MM.1S (cell line): ENCODE data around the gene KCNQ1.

Experiments
- DNase-seq: peaks from one replicate; pipeline ENCODE4 v3.0.0-alpha.2; 2015
- H2AFZ ChIP-seq: fragments of 300-600 bp; sonication (generic); 2 replicates; pipeline ENCODE4 v1.6.0; 2016; ENCODE audit warnings: antibody characterized with exemption, low read length
- H3F3A ChIP-seq: fragments of 300-600 bp; sonication (generic); 2 replicates; pipeline ENCODE4 v1.6.1; 2016; ENCODE audit warnings: mild to moderate bottlenecking, antibody characterized with exemption, low read length, moderate library complexity, mixed read lengths; ENCODE audit not compliant: insufficient read depth
- H3K27ac ChIP-seq: fragments of 300-600 bp; sonication (generic); 2 replicates; pipeline ENCODE4 v1.5.1; 2016; ENCODE audit warnings: mild to moderate bottlenecking, low read length
- H3K27me3 ChIP-seq: fragments of 300-600 bp; sonication (generic); replicated peaks from 2 replicates; pipeline ENCODE4 v1.6.0; 2016; ENCODE audit warnings: low read length; ENCODE audit not compliant: insufficient read depth
- H3K36me3 ChIP-seq: fragments of 300-600 bp; sonication (generic); replicated peaks from 2 replicates; pipeline ENCODE4 v1.6.1; 2016; ENCODE audit warnings: mild to moderate bottlenecking, low read length, mixed read lengths; ENCODE audit not compliant: insufficient read depth
- H3K4me1 ChIP-seq: fragments of 300-600 bp; sonication (generic); 2 replicates; pipeline ENCODE4 v1.6.1; 2016; ENCODE audit warnings: low read length, mixed read lengths
- H3K4me2 ChIP-seq: fragments of 300-600 bp; sonication (generic); 2 replicates; pipeline ENCODE4 v1.6.0; 2016; ENCODE audit warnings: low read depth, low read length
- H3K4me3 ChIP-seq: fragments of 300-600 bp; sonication (generic); 2 replicates; pipeline ENCODE4 v1.5.1; 2016; ENCODE audit warnings: low read length, mixed read lengths
- H3K79me2 ChIP-seq: fragments of 300-600 bp; sonication (generic); 2 replicates; pipeline ENCODE4 v1.6.1; 2016; ENCODE audit warnings: mixed run types, low read length, mixed read lengths
- H3K9ac ChIP-seq: fragments of 300-600 bp; sonication (generic); 2 replicates; pipeline ENCODE4 v1.6.1; 2016; ENCODE audit warnings: low read length, mixed read lengths
- H3K9me2 ChIP-seq: fragments of 300-600 bp; sonication (generic); replicated peaks from 2 replicates; pipeline ENCODE4 v1.6.1; 2016; ENCODE audit warnings: mild to moderate bottlenecking, low read length, mixed read lengths; ENCODE audit not compliant: insufficient read depth
- H3K9me3 ChIP-seq: fragments of 300-600 bp; sonication (generic); replicated peaks from 2 replicates; pipeline ENCODE4 v1.6.1; 2016; ENCODE audit warnings: mild to moderate bottlenecking, low read length, mixed read lengths; ENCODE audit not compliant: insufficient read depth
- H4K20me1 ChIP-seq: fragments of 300-600 bp; sonication (generic); 2 replicates; pipeline ENCODE4 v1.6.1; 2016; ENCODE audit warnings: mild to moderate bottlenecking, low read length, moderate library complexity, mixed read lengths; ENCODE audit not compliant: insufficient read depth
- EZH2 ChIP-seq: fragments of 300-600 bp; sonication (generic); optimal IDR thresholded peaks from 2 replicates; pipeline ENCODE3; 2017; ENCODE audit warnings: low read depth, mild to moderate bottlenecking, antibody characterized with exemption, low read length, mixed read lengths
- EZH2phosphoT487 ChIP-seq: fragments of 300-600 bp; sonication (generic); IDR thresholded peaks from 2 replicates; pipeline ENCODE4 v1.6.1; 2018; ENCODE audit warnings: antibody characterized with exemption, low read length
- TF ChIP-seq, protein P1 (sequence below): fragments of 300-600 bp; sonication (generic); IDR thresholded peaks from 2 replicates; pipeline ENCODE4 v1.5.1; 2016; ENCODE audit warnings: antibody characterized with exemption, low read length, mixed read lengths

The KCNQ1 gene, protein sequence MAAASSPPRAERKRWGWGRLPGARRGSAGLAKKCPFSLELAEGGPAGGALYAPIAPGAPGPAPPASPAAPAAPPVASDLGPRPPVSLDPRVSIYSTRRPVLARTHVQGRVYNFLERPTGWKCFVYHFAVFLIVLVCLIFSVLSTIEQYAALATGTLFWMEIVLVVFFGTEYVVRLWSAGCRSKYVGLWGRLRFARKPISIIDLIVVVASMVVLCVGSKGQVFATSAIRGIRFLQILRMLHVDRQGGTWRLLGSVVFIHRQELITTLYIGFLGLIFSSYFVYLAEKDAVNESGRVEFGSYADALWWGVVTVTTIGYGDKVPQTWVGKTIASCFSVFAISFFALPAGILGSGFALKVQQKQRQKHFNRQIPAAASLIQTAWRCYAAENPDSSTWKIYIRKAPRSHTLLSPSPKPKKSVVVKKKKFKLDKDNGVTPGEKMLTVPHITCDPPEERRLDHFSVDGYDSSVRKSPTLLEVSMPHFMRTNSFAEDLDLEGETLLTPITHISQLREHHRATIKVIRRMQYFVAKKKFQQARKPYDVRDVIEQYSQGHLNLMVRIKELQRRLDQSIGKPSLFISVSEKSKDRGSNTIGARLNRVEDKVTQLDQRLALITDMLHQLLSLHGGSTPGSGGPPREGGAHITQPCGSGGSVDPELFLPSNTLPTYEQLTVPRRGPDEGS

DNA sequence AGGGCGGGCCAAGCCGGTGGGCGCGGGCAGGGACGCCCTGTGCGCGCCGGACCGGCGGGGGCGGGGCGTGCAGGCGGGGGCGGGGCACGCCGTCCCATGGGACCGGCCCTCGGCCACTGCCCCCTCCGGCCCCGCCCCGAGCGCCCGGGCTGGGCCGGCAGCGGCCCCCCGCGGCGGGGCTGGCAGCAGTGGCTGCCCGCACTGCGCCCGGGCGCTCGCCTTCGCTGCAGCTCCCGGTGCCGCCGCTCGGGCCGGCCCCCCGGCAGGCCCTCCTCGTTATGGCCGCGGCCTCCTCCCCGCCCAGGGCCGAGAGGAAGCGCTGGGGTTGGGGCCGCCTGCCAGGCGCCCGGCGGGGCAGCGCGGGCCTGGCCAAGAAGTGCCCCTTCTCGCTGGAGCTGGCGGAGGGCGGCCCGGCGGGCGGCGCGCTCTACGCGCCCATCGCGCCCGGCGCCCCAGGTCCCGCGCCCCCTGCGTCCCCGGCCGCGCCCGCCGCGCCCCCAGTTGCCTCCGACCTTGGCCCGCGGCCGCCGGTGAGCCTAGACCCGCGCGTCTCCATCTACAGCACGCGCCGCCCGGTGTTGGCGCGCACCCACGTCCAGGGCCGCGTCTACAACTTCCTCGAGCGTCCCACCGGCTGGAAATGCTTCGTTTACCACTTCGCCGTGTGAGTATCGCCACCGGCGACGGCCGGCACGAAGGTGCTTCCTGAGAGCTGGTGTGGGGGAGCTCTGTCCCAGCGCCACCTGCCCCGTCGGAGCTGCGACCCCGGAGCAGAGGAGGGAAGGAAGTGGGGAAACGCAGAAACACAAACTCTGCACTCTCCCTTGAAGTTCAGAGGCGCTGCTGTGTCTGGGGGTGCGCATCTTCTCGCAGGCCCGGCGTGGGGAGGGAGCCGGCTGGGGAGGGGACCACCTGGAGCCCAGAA is at the start of gene KCNQ1:
TSS of gene KCNQ1 (plus strand) at position 188 of the 925 bp plus-strand sequence. CDS start at position 279, 91 bp downstream.
- H3K9me3 ChIP-seq = no peaks in the 10 kb centered on the region
- H3F3A ChIP-seq = peaks cover 5% of the 10 kb centered on the region; the same call in 1 of the 2 replicates
- H3K79me2 ChIP-seq = peaks cover 49% of the 10 kb centered on the region
- H3K4me3 ChIP-seq = peak within 1 kb of the TSS; percentile 95
- peak; percentile 87 for DNase-seq
- no peak within 1 kb of the TSS for H3K27ac ChIP-seq
- H3K4me2 ChIP-seq = peak within 1 kb of the TSS; percentile 96
- peak within 1 kb of the TSS; percentile 64 for H3K9ac ChIP-seq
- H3K4me1 ChIP-seq = peaks cover 14% of the 10 kb centered on the region
- H2AFZ ChIP-seq = peak within 1 kb of the TSS; percentile 87
- H3K36me3 ChIP-seq = no peaks in the 10 kb centered on the region
- H4K20me1 ChIP-seq = no peaks in the 10 kb centered on the region
- no peaks in the 10 kb centered on the region for H3K9me2 ChIP-seq
- TF ChIP-seq EZH2 (no peak), EZH2phosphoT487 (no peak)
- TF ChIP-seq, protein P1, sequence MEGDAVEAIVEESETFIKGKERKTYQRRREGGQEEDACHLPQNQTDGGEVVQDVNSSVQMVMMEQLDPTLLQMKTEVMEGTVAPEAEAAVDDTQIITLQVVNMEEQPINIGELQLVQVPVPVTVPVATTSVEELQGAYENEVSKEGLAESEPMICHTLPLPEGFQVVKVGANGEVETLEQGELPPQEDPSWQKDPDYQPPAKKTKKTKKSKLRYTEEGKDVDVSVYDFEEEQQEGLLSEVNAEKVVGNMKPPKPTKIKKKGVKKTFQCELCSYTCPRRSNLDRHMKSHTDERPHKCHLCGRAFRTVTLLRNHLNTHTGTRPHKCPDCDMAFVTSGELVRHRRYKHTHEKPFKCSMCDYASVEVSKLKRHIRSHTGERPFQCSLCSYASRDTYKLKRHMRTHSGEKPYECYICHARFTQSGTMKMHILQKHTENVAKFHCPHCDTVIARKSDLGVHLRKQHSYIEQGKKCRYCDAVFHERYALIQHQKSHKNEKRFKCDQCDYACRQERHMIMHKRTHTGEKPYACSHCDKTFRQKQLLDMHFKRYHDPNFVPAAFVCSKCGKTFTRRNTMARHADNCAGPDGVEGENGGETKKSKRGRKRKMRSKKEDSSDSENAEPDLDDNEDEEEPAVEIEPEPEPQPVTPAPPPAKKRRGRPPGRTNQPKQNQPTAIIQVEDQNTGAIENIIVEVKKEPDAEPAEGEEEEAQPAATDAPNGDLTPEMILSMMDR = no peak
- H3K27me3 ChIP-seq = peaks cover 5% of the 10 kb centered on the region; the same call in 1 of the 2 replicates

DNA sequence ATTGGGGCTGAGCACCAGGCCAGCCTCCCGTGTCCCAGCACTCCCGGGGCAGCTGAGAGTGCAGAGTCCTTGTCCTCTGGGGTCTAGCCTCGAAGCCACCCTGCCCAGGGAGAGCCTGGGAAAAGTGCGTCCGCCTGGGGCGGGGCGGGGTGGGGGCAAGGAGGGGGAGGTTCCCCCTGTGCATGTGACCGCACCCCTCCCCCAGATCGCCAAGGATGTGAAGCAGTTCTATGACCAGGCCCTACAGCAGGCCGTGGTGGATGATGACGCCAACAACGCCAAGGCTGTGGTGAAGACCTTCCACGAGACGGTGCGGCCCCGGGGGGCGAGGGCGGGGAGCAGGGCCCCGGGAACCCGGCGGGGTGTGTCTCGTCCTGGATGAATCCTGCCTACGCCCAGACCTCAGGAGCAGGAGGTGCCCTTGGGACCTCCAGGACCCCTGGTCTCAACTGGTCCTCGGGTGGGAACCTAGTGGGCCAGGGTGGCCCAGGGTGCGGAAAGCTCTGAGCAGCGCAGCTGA is 49.5 kb upstream of the KCNQ1 start:
- H3K36me3 ChIP-seq = no peaks in the 10 kb centered on the region
- no peaks in the 10 kb centered on the region for H4K20me1 ChIP-seq

DNA sequence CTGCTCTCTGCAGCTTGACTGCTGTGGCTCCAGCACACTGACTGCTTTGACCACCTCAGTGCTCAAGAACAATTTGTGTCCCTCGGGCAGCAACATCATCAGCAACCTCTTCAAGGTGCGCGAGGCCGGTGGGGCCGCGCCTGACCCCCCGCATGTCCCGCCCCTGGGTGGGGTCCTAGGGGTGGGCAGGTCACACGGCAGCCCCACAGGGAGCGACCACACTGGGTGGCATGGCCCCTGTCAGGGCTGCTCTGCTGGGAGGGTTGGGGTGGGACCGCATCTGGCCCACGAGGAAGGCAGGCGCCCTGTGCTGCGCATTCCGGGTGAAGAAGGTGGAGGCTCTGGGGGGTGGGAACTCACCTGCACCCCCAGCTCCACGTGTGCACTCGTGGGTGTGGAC is 49.0 kb upstream of the KCNQ1 start:
- Histone ChIP-seq H3K9me3 (no peaks in the 10 kb centered on the region), H3K79me2 (peaks cover 12% of the 10 kb centered on the region), H3K4me1 (0 out of 2 replicates have a peak, but pooled peaks cover 6% of the 10 kb centered on the region), H3K27me3 (peaks cover 23% of the 10 kb centered on the region), H3K9ac (no peak overlapping the region), H3K4me3 (no peak overlapping the region), H3K4me2 (no peak overlapping the region), H3K9me2 (no peaks in the 10 kb centered on the region), H2AFZ (no peak overlapping the region), H3F3A (no peaks in the 10 kb centered on the region), H3K27ac (no peak overlapping the region), H3K36me3 (no peaks in the 10 kb centered on the region), H4K20me1 (no peaks in the 10 kb centered on the region)
- DNase-seq = no peak
- TF ChIP-seq EZH2phosphoT487 = no peak
- TF ChIP-seq EZH2 = no peak
- TF ChIP-seq, protein P1 = no peak

More for the DNA sequence above, 49.5 kb upstream of the KCNQ1 start:
- H3K9ac ChIP-seq = no peak overlapping the region
- H3F3A ChIP-seq = no peaks in the 10 kb centered on the region
- H3K27ac ChIP-seq = no peak overlapping the region
- H3K4me1 ChIP-seq = 0 out of 2 replicates have a peak, but pooled peaks cover 6% of the 10 kb centered on the region
- no peak overlapping the region for H2AFZ ChIP-seq
- H3K9me3 ChIP-seq = no peaks in the 10 kb centered on the region
- H3K4me2 ChIP-seq = no peak overlapping the region
- no peak for DNase-seq
- H3K9me2 ChIP-seq = no peaks in the 10 kb centered on the region
- peaks cover 23% of the 10 kb centered on the region for H3K27me3 ChIP-seq
- no peak for TF ChIP-seq EZH2phosphoT487
- no peak for TF ChIP-seq EZH2
- TF ChIP-seq, protein P1 = no peak
- H3K79me2 ChIP-seq = peaks cover 9% of the 10 kb centered on the region
- no peak overlapping the region for H3K4me3 ChIP-seq
